Thyroid gland (tissue), 4 donors: ENCODE measurements around the gene CCDC9. TPM values are rescaled to one million over a fixed set of nuclear protein-coding genes. Genes with fewer than 3 reads are reported as not detected.

ENCODE experiments used
- DNase-seq, 2 donors: peaks; one replicate each; pipeline ENCODE4 v3.0.0-alpha.2; 2019
- H3K27ac ChIP-seq, 3 donors: fragments of 200-600 bp; sonication (generic); 1 replicate in 2 of 3; 2 replicates in 1 of 3; pipeline ENCODE4 v1.5.1; 2016 to 2019; ENCODE audit warnings: mild to moderate bottlenecking in 1 of 3, moderate library complexity in 1 of 3
- H3K27me3 ChIP-seq: fragments of 200-600 bp; sonication (generic); one replicate; pipeline ENCODE4 v1.5.1; 2019
- H3K36me3 ChIP-seq, 2 donors: fragments of 200-600 bp; sonication (generic); one replicate each; pipeline ENCODE4 v1.5.1; 2016 to 2019
- H3K4me1 ChIP-seq, 2 donors: fragments of 200-600 bp; sonication (generic); one replicate each; pipeline ENCODE4 v1.5.1; 2017 to 2019
- H3K4me3 ChIP-seq, 3 donors: fragments of 200-600 bp; sonication (generic); replicated peaks in 1 of 3; 1 replicate in 2 of 3; 2 replicates in 1 of 3; pipeline ENCODE4 v1.5.1; 2016; ENCODE audit warnings: mild to moderate bottlenecking in 1 of 3
- H3K9me3 ChIP-seq: fragments of 200-600 bp; sonication (generic); one replicate; pipeline ENCODE4 v1.5.1; 2017
- POLR2A ChIP-seq, 2 donors: fragments of 450-650 bp; IDR thresholded peaks; one replicate each; pipeline ENCODE4 v1.6.1; 2017; ENCODE audit warnings: antibody characterized with exemption in 2 of 2, mild to moderate bottlenecking in 2 of 2, moderate library complexity in 1 of 2
- WGBS, 2 donors: methylation state at CpG; one replicate each; pipeline ENCODE4 v1.1.5; 2017; 5-methylcytosine and 5-hydroxymethylcytosine counted together
- intact Hi-C: fragments of 100-400 bp; cut with DNase I; formaldehyde crosslinking; loops from one replicate; pipeline ENCODE4 v1.15.1; 2023
- total RNA-seq, 4 donors: library from RNA; depleted of rRNA; stranded (reverse); fragments of >200 nt; gene quantifications; one replicate each; pipeline ENCODE4 v1.2.3, GENCODE V29; 2016
- TF ChIP-seq, protein P1 (sequence below), 6 experiments: fragments of 200-600 bp in 3 of 6; fragments of 450-650 bp in 3 of 6; sonication (generic) in 3 of 6; IDR thresholded peaks; one replicate each; pipeline ENCODE4 v1.5.1; 2016 to 2019; ENCODE audit warnings: antibody characterized with exemption in 6 of 6, mild to moderate bottlenecking in 2 of 6, inconsistent platforms in 1 of 6, moderate library complexity in 1 of 6

The CCDC9 gene
- total RNA-seq, 4 donors from 2014 or later, result 16.1 to 21.9 (median 17.8) TPM

DNA sequence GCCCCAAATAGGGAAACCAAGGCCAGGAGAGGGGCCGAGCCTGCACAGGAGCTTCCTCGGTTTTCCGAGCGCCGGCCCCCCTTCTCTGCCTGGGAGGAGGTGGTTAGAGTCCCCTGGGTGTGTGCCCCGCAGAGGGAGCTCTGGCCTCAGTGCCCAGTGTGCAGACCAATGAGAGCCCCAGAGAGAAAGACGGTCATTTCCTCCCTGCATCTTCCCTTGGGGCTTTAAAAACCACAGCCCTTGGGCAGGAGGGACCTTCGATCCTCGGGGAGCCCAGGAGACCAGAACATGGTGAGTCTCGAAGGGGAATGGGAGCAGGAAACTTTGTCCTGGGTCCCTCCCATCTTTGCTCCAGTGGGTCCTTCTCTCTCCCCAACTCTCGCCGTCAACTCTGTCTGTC, 53.3 kb downstream of the CCDC9 start, which contains the start of gene C5AR1:
TSS of gene C5AR1 (plus strand) at position 254 of the 400 bp plus-strand sequence. CDS start at position 289, 35 bp downstream.
- intact Hi-C loops, result no loop called here
- no peak for DNase-seq
- Histone ChIP-seq H3K27me3 (no peaks in the 10 kb centered on the region), H3K9me3 (no peaks in the 10 kb centered on the region), H3K4me3 (no peak within 1 kb of the TSS), H3K27ac (peak within 1 kb of the TSS in 1 of 3 donors; percentile 10), H3K4me1 (peaks cover 5 to 10% of the 10 kb centered on the region in 2 donors), H3K36me3 (no peaks in the 10 kb centered on the region)
- 50 to 58% methylated on average over 10 to 12 of the region's 12 CpGs for WGBS, 2 donors
- TF ChIP-seq, protein P1, sequence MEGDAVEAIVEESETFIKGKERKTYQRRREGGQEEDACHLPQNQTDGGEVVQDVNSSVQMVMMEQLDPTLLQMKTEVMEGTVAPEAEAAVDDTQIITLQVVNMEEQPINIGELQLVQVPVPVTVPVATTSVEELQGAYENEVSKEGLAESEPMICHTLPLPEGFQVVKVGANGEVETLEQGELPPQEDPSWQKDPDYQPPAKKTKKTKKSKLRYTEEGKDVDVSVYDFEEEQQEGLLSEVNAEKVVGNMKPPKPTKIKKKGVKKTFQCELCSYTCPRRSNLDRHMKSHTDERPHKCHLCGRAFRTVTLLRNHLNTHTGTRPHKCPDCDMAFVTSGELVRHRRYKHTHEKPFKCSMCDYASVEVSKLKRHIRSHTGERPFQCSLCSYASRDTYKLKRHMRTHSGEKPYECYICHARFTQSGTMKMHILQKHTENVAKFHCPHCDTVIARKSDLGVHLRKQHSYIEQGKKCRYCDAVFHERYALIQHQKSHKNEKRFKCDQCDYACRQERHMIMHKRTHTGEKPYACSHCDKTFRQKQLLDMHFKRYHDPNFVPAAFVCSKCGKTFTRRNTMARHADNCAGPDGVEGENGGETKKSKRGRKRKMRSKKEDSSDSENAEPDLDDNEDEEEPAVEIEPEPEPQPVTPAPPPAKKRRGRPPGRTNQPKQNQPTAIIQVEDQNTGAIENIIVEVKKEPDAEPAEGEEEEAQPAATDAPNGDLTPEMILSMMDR (IDR thresholded peaks at IDR 0.05), result no peak
- no peak for TF ChIP-seq POLR2A (IDR thresholded peaks at IDR 0.05)

DNA sequence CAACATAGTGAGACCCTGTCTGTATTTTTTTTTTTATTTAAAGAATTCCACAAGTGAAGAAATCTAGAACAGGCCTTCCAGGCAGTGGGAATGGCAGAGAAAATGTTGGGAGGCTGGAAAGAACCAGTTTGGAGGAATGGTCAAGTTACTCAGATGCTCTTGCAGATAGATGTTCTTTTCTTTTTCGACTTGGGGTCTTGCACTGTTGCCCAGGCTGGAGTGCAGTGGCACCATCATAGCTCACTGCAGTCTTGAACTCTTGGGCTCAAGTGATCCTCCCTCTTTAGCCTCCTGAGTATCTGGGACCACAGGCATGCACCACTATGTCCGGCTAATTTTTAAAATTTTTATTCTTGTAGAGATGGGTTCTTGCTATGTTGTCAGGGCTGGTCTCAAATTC, 54.0 kb downstream of the CCDC9 start:
- 88 to 89% methylated on average over 2 of the region's 2 CpGs for WGBS, 2 donors
- H3K4me3 ChIP-seq, result no peak overlapping the region
- H3K27ac ChIP-seq, result peak overlapping the region in 1 of 3 donors; percentile 10
- H3K36me3 ChIP-seq, result no peaks in the 10 kb centered on the region
- H3K4me1 ChIP-seq, result peaks cover 2 to 10% of the 10 kb centered on the region in 2 donors
- no peaks in the 10 kb centered on the region for H3K9me3 ChIP-seq
- TF ChIP-seq POLR2A (IDR thresholded peaks at IDR 0.05), result no peak
- TF ChIP-seq, protein P1 (IDR thresholded peaks at IDR 0.05), result no peak
- intact Hi-C loops, result no loop called here
- H3K27me3 ChIP-seq, result no peaks in the 10 kb centered on the region
- no peak for DNase-seq

DNA sequence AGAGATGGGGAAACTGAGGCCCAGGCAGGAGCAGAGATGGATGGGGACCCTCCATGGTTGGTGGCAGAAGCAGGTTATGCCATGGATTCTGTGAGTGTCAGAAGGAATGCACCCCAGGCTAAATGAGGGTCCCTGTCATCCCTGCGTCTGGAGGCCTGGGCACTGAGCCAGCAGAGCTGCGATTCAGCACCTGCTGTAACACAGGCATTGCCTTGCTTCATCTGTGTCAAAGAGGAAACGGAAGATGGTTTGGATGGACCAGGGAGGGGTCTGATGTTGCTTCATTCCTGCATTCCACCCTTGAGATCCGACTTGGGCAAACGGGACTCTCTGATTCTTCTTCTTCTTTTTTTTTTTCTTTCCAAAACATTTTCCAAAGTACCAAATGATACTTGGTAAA, 54.5 kb downstream of the CCDC9 start:
- TF ChIP-seq, protein P1 (IDR thresholded peaks at IDR 0.05), result no peak
- TF ChIP-seq POLR2A (IDR thresholded peaks at IDR 0.05), result no peak
- Histone ChIP-seq H3K27me3 (no peaks in the 10 kb centered on the region), H3K36me3 (no peaks in the 10 kb centered on the region), H3K4me1 (peaks cover 0 to 6% of the 10 kb centered on the region in 2 donors), H3K4me3 (no peak overlapping the region), H3K9me3 (no peaks in the 10 kb centered on the region), H3K27ac (peak overlapping the region in 1 of 3 donors; percentile 10)
- DNase-seq, result peak in 1 of 2 donors; percentile 11
- WGBS, 2 donors, result 18 to 20% methylated on average over 5 of the region's 5 CpGs
- intact Hi-C loops, result no loop called here

DNA sequence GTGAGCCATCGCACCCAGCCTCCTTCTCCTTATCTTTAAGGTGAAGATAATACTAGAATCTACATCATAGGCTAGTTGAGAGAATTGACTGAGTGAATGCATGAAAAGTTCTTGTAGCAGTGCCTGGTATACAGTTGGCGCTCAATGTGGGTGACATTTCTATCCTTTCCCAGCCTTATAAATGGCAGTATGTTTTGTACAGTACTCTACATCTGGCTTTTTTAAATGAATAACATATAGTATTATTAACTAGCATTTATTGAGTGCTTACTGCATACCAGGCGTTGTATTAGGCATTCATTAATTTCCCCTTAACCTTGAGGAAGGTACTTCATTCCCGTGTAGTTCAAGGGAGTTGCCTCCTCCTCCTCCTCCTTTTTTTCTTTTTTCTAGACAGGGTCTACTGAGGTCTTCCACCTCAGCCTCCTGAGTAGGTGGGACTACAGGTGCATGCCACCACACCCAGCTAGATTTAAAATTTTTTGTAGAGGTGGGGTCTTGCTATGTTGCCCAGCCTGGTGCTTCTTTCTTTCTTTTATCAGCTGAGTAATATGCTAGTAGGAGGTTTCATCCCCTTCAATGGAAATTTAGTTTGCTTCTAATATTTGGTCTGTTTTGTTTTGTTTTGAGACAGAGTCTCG, 56.2 kb downstream of the CCDC9 start:
- Histone ChIP-seq H3K9me3 (no peaks in the 10 kb centered on the region), H3K27me3 (no peaks in the 10 kb centered on the region), H3K36me3 (no peaks in the 10 kb centered on the region), H3K4me1 (peaks cover 0 to 6% of the 10 kb centered on the region in 2 donors), H3K4me3 (no peak overlapping the region), H3K27ac (no peak overlapping the region)
- no peak for DNase-seq
- 91 to 94% methylated on average over 5 of the region's 5 CpGs for WGBS, 2 donors
- intact Hi-C loops, result no loop called here
- TF ChIP-seq, protein P1 (IDR thresholded peaks at IDR 0.05), result no peak
- TF ChIP-seq POLR2A (IDR thresholded peaks at IDR 0.05), result no peak

DNA sequence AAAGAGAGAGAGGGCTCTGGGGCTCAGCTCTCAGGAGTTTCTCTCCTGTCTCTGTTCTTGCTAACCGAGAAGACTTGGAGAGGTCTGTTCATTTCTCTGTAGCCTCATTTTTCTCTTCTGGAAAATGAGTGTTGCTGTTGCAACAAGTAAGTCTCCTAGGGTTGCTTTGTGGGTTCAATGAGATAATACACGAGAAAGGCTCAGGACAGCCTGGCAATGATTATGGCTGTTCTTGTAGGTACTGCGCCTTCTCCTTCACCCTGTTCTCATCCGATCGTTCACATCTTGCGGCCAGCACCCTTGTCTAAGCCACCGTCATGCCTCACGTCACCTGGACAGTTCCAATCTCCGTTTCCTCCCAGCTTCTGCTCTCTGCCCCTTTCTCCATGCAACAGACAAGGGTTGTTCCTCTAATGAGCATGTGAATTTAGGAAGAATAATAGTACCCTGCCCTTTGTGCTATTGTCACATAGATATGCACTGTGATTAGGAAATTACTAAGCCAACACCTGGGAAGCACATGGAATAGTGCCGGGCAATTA, 57.5 kb downstream of the CCDC9 start:
- 71 to 72% methylated on average over 10 of the region's 10 CpGs for WGBS, 2 donors
- peaks cover 0 to 3% of the 10 kb centered on the region in 2 donors for H3K4me1 ChIP-seq
- H3K27ac ChIP-seq, result no peak overlapping the region
- TF ChIP-seq POLR2A (IDR thresholded peaks at IDR 0.05), result no peak
- TF ChIP-seq, protein P1 (IDR thresholded peaks at IDR 0.05), result no peak
- no peak for DNase-seq
- no peaks in the 10 kb centered on the region for H3K27me3 ChIP-seq
- no peak overlapping the region for H3K4me3 ChIP-seq
- intact Hi-C loops, result no loop called here
- no peaks in the 10 kb centered on the region for H3K36me3 ChIP-seq
- H3K9me3 ChIP-seq, result no peaks in the 10 kb centered on the region
